Measurements from ENCODE around the gene CELSR2. TPM values are rescaled to one million over a fixed set of nuclear protein-coding genes. Genes with fewer than 3 reads are reported as not detected.

CELSR2 gene
- polyA plus RNA-seq, 1 donor (not counting 4 experiments of a cell fraction or from before 2014, with no cell fraction given): 7.3 TPM

- H3K4me1 ChIP-seq (ENCODE audit: control insufficient read depth, extremely low read depth, insufficient read depth, low read length): peaks cover 15% of the 10 kb centered on the region
- dilution Hi-C loops (cut with MboI; ENCODE audit: extremely low pct_ligation_motif_present, low sequenced_read_pairs): no loop called here
- no peak for FAIRE-seq
Observed at GRCh38 chr1:109293026-109293425, 43.7 kb downstream of the CELSR2 start.

GRCh38 chr1:109294481-109294880, 45.1 kb downstream of the CELSR2 start:
- Histone ChIP-seq H3K36me3 (ENCODE audit: control insufficient read depth in 2 of 2, extremely low read depth in 1 of 2, insufficient read depth in 2 of 2, low read length in 2 of 2) (no peaks in the 10 kb centered on the region), H3K9me1 (ENCODE audit: control insufficient read depth, extremely low read depth, insufficient read depth, low read length) (peaks cover 2% of the 10 kb centered on the region), H3K9ac (ENCODE audit: control insufficient read depth, extremely low read depth, insufficient read depth, low read length) (no peak overlapping the region), H3K27ac (ENCODE audit: control insufficient read depth, insufficient read depth, low read length) (no peak overlapping the region), H4K20me1 (ENCODE audit: control insufficient read depth, extremely low read depth, insufficient read depth, low read length) (no peaks in the 10 kb centered on the region), H3K79me2 (ENCODE audit: control insufficient read depth, insufficient read depth, low read length) (no peaks in the 10 kb centered on the region), H2AFZ (ENCODE audit: control insufficient read depth, low read length) (no peak overlapping the region), H3K9me3 (ENCODE audit: control insufficient read depth, low read depth, low read length) (no peaks in the 10 kb centered on the region), H3K27me3 (ENCODE audit: control insufficient read depth, extremely low read depth, insufficient read depth, low read length) (no peaks in the 10 kb centered on the region), H3K4me1 (ENCODE audit: control insufficient read depth, extremely low read depth, insufficient read depth, low read length) (peaks cover 28% of the 10 kb centered on the region), H3K4me2 (ENCODE audit: control insufficient read depth, extremely low read depth, insufficient read depth, low read depth, low read length) (no peak overlapping the region), H3K4me3 (ENCODE audit: control insufficient read depth in 2 of 3, extremely low read depth in 1 of 3, insufficient read depth in 2 of 3, low read depth in 1 of 3, low read length in 3 of 3) (no peak overlapping the region)
- dilution Hi-C loops (cut with MboI; ENCODE audit: extremely low pct_ligation_motif_present, low sequenced_read_pairs): no loop called here
- no peak for FAIRE-seq
- TF ChIP-seq CTCF (optimal IDR thresholded peaks at IDR 0.05 in 1 of 3, IDR thresholded peaks at IDR 0.05 in 1 of 3, conservative IDR thresholded peaks at IDR 0.05 in 1 of 3; ENCODE audit: extremely low read depth in 1 of 3, insufficient read depth in 2 of 3, low read length in 3 of 3) (no peak), EZH2 (IDR thresholded peaks at IDR 0.05; ENCODE audit: low read length) (no peak)
- no peak for DNase-seq (ENCODE audit: low read depth, low spot score)

More at GRCh38 chr1:109293026-109293425, 43.7 kb downstream of the CELSR2 start:
- H3K9me3 ChIP-seq (ENCODE audit: control insufficient read depth, low read depth, low read length): no peaks in the 10 kb centered on the region
- no peaks in the 10 kb centered on the region for H3K36me3 ChIP-seq (ENCODE audit: control insufficient read depth in 2 of 2, extremely low read depth in 1 of 2, insufficient read depth in 2 of 2, low read length in 2 of 2)
- no peak overlapping the region for H3K4me2 ChIP-seq (ENCODE audit: control insufficient read depth, extremely low read depth, insufficient read depth, low read depth, low read length)
- H4K20me1 ChIP-seq (ENCODE audit: control insufficient read depth, extremely low read depth, insufficient read depth, low read length): no peaks in the 10 kb centered on the region
- no peaks in the 10 kb centered on the region for H3K9me1 ChIP-seq (ENCODE audit: control insufficient read depth, extremely low read depth, insufficient read depth, low read length)
- H3K9ac ChIP-seq (ENCODE audit: control insufficient read depth, extremely low read depth, insufficient read depth, low read length): no peak overlapping the region
- no peak for DNase-seq (ENCODE audit: low read depth, low spot score)
- no peak overlapping the region for H3K27ac ChIP-seq (ENCODE audit: control insufficient read depth, insufficient read depth, low read length)
- no peaks in the 10 kb centered on the region for H3K79me2 ChIP-seq (ENCODE audit: control insufficient read depth, insufficient read depth, low read length)
- H3K27me3 ChIP-seq (ENCODE audit: control insufficient read depth, extremely low read depth, insufficient read depth, low read length): no peaks in the 10 kb centered on the region
- no peak overlapping the region for H3K4me3 ChIP-seq (ENCODE audit: control insufficient read depth in 2 of 3, extremely low read depth in 1 of 3, insufficient read depth in 2 of 3, low read depth in 1 of 3, low read length in 3 of 3)
- no peak for TF ChIP-seq EZH2 (IDR thresholded peaks at IDR 0.05; ENCODE audit: low read length)
- no peak for TF ChIP-seq CTCF (optimal IDR thresholded peaks at IDR 0.05 in 1 of 3, IDR thresholded peaks at IDR 0.05 in 1 of 3, conservative IDR thresholded peaks at IDR 0.05 in 1 of 3; ENCODE audit: extremely low read depth in 1 of 3, insufficient read depth in 2 of 3, low read length in 3 of 3)
- H2AFZ ChIP-seq (ENCODE audit: control insufficient read depth, low read length): no peak overlapping the region

Measured in keratinocyte (primary cell).